Measurements from ENCODE around the gene SRRM3.
"Not testable (repeated sequence)": the region's sequence is repeated elsewhere in the genome, so short reads cannot be mapped to it uniquely, and the experiment has no call there.

Gene SRRM3

DNA sequence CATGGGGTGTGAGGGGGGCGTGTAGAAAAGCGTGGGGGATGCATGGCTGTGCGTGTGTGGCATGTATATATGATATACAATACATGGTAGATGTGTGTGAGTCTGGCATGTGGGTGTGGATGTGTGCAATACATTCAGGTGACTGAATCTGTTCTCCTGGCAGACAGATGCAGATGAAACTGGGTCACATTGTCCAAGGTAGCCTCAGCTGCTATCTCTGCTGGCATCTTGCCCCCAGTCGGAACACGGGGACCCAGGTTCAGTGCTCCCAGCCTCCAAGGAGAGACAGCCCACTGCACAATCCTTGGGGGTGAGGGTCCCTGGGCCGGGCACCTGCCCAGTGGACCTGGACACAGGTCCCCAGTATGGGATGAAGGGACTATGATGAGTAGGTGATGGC lies 12.4 kb upstream of the SRRM3 start:
- DNase-seq = no peak

- DNase-seq = no peak
Observed at GRCh38 chr7:76191783-76192240, 9.9 kb upstream of the SRRM3 start.

GRCh38 chr7:76193466-76193865 lies 8.2 kb upstream of the SRRM3 start:
- DNase-seq = no peak

- no peak for DNase-seq
Observed at GRCh38 chr7:76193883-76194282, 7.8 kb upstream of the SRRM3 start.

GRCh38 chr7:76196786-76197185 lies 4.9 kb upstream of the SRRM3 start:
- no peak for DNase-seq

GRCh38 chr7:76198202-76198601 lies 3.5 kb upstream of the SRRM3 start:
- no peak for DNase-seq

GRCh38 chr7:76202666-76203030 lies 952 bp downstream of the SRRM3 start:
- no peak for DNase-seq

GRCh38 chr7:76204147-76204546 lies 2.5 kb downstream of the SRRM3 start:
- DNase-seq = no peak

- DNase-seq = no peak
Observed at GRCh38 chr7:76206633-76207032, 4.9 kb downstream of the SRRM3 start.

DNA sequence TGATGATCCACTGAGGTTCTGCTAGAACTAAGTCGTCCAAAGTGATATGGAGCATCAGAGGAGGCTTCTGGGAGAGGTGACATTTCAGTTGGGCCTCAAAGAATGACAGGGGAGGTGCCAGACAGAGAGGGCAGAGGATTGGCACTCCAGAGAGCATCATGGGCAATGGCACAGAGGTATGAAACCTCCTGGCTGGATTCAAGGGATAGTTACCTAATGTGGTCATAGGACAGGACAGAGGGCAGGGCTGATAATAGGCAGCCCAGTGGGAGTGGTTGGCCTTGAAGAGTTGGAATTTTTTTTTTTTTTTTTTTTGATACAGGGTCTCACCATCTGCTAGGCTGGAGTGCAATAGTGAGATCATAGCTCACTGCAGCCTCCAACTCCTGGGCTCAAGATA lies 7.6 kb downstream of the SRRM3 start:
- DNase-seq = no peak

GRCh38 chr7:76211216-76211615 lies 9.5 kb downstream of the SRRM3 start:
- DNase-seq = no peak

DNA sequence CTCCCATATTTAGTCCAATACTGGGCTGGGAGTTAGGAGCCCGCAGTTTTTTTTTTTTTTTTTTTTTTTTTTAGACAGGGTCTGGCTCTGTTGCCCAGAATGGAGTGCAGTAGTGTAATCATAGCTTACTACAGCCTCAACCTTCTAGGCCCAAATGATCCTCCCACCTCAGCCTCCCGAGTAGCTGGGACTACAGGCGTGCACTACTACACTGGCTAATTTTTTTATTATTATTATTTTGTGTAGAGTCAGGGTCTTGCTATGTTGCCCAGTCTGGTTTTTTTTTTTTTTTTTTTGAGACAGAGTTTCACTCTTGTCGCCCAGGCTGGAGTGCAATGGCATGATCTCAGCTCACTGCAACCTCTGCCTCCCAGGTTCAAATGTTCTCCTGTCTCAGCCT lies 13.7 kb downstream of the SRRM3 start:
- DNase-seq = not testable (repeated sequence)

- no peak for DNase-seq
Observed at GRCh38 chr7:76216381-76217082, 14.8 kb downstream of the SRRM3 start.

DNA sequence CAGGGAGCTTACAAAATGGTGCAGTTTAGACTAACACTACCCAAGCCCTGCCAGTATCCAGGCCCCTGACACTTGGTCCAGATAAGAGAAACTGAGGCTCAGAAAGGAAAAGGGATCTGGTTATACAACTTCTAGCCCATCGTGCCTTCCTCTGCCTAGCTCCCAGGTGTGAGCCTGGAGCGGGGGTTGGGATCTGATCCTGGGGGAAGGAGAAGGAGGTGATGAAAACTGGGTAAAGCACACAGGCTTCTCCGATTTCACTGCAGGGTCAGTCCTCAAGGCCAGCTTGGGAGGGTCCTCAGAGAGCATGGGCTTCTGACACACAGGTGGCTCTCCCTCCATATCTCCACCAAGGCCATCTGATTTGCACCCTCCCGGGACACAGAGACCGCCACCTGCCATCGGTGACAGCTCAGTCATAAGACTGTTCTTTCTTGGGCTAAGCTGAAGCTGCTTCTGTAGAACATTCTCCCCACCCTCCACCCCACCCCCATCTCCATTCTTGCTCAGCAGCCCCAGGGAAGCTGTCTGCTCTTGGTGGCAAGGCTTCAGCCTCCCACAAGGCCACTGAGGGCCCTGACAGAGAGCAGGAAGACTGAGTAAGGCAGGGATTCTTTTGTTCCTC lies 16.4 kb downstream of the SRRM3 start:
- no peak for DNase-seq

DNA sequence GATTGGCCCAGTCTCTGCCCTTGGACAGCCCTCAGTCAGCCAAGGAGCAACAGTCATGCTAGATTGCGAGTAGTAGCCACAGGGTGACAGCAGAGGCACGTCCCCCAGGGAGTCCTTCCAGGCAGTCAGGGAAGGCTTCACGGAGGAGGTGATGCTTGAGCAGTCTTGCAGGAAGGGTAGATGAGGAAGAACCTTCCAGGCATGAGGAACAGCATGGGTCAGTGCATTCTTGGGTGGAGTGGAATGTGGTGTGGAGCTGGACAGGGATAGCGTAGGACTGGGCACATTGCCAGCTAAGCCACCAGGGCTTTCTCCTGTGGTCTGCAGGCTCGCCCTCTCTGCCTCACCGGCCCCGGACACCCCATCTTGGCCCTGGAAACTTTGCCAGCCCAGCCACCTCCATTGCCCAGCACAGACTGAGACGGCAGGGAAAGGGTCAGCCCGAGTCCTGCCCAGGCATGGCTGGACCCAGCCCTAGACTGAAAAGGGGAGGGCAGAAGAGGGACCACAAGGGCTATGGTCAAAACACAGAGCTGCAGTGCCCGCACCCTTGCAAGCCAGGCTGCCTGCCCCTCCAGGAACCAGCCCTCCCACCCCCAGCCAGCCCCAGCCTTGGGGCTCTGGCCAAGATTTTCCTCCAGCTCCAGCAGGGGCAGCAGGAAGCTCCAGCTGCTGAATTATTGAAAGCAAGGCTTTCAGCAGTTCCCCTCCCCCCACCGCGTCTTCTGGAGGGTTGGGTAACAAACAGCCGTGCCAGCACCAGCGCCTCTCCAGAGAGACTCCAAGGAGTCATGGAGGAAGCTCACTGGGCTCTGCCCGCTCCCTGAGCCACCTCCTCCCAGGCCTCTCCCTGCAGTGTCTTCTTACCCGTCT lies 18.7 kb downstream of the SRRM3 start:
- DNase-seq = no peak

DNA sequence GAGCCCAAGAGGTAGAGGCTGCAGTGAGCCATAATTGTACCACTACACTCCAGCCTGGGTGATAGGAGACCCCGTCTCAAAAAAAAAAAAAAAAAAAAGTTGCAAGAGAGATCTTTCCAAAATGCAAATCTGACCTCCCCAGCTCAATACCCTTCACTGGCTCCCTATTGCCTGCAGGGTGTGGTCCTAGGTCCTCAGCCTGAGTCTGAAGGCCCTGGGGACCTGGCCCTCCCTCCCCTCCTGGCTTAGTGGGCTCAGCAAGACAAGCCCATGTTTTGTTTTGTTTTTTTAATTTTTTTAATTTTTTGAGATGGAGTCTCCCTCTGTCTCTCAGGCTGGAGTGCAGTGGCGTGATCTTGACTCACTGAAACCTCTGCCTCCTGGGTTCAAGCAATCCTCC lies 20.6 kb downstream of the SRRM3 start:
- no peak for DNase-seq

- DNase-seq = no peak
Observed at GRCh38 chr7:76222839-76223238, 21.1 kb downstream of the SRRM3 start.

DNA sequence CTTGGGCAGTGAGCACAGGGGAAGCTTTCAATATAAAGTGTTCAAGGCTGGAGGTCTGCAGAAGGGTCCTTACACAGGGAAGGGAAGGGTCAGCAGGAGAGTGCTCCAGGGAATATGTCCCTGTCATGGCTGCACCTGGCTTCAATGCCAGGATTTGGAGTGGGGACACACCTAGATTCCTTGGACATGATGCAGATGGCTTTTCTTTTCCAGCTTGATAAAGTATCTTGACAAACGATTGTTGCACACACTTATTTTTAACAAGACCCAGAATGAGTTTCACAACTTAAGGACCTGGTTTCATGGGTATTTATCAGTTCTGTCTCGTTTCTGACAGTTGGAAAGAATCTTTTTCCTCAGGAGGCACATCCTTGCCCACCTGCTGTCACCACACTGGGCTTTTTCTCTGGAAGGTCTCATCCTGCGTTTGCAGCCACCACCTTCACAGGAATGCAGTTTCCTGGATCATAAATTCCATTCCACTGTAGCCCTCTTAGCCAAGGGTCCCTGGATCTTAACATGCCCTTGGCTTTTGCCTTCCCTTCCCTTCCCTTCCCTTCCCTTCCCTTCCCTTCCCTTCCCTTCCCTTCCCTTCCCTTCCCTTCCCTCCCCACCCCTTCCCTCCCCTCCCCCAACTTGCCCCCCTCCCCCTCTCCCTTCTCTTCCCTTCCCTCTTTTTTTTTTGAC lies 21.7 kb downstream of the SRRM3 start:
- DNase-seq = no peak

DNA sequence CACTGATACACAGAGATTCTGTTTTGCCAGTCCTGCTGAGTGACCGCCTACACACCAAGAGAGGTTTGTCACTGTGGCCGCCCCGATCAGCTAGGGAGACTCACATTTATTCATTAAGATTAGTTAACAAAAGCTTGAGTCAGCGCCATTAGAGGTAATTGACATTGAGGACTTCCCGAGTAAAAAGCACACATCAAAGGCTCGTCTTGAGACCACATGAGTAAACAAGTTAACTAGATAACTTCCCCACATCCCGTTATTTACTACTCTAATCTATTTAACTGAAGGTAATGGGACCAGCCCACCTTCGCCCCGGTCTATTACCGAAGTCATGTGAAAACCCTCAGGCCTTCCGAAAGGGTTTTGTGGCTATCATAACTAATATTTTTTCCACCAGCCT lies 23.0 kb downstream of the SRRM3 start:
- DNase-seq = no peak

DNA sequence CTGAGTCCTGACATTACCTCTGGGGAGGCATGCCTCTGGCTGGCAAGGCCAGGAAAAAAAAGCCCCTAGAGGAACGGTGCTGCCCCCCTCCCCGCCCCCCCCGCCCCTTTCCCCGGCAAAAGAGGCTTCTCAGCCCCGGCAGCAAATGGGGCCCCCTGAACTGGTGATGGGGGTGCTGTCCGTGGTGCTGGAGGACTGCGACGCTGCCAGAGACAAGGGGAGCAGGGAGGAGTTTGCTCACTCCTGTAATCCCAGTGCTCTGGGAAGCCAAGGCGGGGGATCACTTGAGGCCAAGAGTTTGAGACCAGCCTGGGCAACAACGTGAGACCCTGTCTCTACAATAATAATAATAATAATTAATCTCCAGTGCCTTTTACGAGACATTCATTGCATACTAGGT lies 23.7 kb downstream of the SRRM3 start:
- no peak for DNase-seq

- no peak for DNase-seq
Observed at GRCh38 chr7:76225951-76226350, 24.3 kb downstream of the SRRM3 start.

DNA sequence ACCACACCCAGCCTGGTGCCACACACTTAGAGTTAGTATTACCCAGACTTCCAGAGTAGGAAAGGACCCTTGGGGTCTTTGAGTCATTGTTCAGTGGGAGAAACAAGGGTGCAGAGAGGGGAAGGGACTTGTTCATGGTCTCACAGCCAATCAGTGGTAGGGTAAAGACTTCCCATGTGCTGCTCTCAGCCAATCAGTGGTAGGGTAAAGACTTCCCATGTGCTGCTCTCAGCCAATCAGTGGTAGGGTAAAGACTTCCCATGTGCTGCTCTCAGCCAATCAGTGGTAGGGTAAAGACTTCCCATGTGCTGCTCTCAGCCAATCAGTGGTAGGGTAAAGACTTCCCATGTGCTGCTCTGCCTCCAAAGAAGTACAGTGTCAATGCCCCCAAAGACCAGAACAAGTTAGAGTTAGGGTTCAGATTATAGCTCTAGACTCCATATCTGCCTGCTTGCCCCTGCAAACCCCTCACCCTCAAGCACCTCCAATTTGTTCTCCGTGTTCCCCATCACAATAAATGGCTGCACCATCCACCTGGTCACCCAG lies 25.3 kb downstream of the SRRM3 start:
- DNase-seq = not testable (repeated sequence)

DNA sequence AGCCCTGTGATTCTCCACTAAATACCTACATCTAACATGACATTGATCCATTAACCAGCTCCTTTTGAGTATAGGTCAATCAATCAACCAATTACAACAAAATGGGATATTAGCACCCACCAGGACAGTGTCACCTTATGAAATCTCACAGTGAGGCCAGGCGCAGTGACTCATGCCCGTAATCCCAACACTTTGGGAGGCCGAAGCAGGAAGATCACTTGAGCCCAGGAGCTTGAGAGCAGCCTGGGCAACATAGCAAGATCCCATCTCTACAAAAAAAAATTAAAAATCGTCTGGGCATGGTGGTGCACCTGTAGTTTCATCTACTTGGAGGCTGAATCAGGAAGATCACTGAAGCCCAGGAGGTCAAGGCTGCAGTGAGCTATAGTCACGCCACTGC lies 28.5 kb downstream of the SRRM3 start:
- DNase-seq = no peak

Measured in 8988T (cell line).